ENCODE data around the gene BRF1.
A peak's percentile ranks its signal among the peaks of the same experiment; 100 is the strongest.
"Not testable (repeated sequence)": the region's sequence is repeated elsewhere in the genome, so short reads cannot be mapped to it uniquely, and the experiment has no call there.

The BRF1 gene

GRCh38 chr14:105331575-105332349 lies 31.0 kb upstream of the BRF1 start:
- DNase-seq, result no peak

DNA sequence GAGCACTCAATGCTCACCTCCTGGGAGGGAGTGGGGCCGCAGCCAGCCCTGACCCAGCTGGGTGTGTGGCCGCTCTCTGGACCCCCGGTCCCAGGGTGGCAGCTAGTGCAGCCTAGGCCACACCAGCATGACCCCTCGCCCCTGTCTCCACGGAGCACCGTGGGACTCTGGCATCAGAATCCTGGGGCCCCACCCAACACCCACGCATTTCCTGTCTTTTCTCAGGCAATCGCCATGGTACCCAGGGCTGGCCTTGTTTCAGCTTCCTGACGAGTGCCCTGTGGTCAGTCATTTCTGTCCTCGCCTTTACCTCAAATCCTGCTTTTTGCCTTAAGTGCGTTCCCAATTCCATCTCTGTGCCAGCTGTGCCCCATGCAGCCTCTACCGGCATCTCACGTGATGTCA lies 29.7 kb upstream of the BRF1 start:
- DNase-seq, result no peak

GRCh38 chr14:105329411-105330150 lies 28.8 kb upstream of the BRF1 start:
- DNase-seq, result no peak

- DNase-seq, result no peak
These were observed 28.0 kb upstream of the BRF1 start for GRCh38 chr14:105328678-105329390.

GRCh38 chr14:105328070-105328677 lies 27.4 kb upstream of the BRF1 start:
- DNase-seq, result no peak

- not testable (repeated sequence) for DNase-seq
These were observed 26.9 kb upstream of the BRF1 start for GRCh38 chr14:105327695-105328045.

- DNase-seq, result no peak
These were observed 26.3 kb upstream of the BRF1 start for GRCh38 chr14:105326891-105327694.

DNA sequence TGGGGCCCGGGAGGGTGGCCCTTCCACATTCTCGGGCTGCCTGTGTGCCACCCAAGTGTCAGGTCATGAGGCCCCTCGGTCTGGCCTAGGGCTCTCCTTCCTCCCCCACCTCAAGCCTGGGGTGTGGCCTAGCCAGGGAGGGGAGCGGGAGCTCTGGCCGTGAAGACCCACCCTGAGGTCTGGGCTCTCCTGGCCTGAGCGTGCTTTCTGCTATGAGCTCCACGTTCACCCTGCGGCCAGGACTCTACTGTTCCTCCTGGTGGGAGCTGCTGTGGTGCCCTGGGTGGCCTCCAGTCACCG lies 25.7 kb upstream of the BRF1 start:
- no peak for DNase-seq

GRCh38 chr14:105325716-105326567 lies 25.1 kb upstream of the BRF1 start:
- no peak for DNase-seq

GRCh38 chr14:105325303-105325702 lies 24.5 kb upstream of the BRF1 start:
- no peak for DNase-seq

GRCh38 chr14:105324871-105325270 lies 24.1 kb upstream of the BRF1 start:
- no peak for DNase-seq

DNA sequence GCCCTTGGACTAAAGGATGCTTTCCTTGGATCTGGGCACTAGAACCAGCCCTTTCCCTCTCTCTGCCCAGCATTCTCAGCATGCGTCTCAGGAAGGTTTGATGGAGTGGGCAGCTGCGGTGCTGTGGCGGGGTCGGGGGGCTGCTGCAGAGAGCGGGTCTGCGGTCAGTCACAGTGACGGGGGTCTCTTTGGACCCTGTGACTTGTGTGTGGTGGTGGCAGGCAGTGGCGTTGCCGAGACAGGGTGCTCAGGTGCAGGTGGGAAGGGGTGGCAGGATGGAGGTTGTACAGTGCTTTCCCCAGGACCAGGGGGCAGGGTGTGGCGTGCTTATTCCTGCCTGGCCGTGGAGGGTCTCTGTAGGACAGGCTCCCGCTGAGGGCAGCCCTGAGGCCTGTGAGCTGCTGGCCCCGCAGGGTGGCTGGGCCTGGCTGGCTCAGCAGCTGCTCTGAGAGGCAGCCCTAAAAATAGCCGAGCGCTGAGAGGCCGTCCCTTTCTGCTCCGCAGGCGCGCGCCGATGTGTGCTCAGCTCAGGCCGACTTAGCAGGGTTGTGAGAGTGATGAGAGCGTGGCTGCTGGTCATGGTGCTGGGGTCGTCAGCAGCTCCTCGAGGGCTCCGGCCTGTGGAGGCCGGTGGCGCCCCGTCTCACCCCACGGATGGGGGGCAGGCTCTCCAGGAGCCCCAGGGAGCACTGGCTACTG lies 23.4 kb upstream of the BRF1 start:
- DNase-seq, result no peak

DNA sequence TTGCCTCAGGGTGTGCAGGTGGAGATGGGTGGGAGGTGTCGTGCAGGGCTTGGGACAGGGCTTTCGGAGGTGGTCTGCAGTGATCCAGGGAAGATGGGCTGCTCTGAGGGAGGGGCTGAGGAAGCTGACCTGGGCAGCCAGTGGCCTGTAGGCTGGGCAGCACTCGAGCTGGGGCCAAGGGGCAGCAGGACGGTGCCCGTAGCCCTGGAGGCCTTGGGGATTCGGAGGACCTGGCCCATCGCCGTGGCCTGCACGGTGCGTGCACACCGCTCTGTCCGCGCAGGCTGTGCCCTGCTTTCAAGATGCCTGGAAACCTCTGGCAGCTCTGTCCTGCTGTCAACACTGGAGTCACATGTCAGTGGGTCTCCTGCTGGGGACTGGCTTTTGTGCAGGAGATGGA lies 22.9 kb upstream of the BRF1 start:
- no peak for DNase-seq

DNA sequence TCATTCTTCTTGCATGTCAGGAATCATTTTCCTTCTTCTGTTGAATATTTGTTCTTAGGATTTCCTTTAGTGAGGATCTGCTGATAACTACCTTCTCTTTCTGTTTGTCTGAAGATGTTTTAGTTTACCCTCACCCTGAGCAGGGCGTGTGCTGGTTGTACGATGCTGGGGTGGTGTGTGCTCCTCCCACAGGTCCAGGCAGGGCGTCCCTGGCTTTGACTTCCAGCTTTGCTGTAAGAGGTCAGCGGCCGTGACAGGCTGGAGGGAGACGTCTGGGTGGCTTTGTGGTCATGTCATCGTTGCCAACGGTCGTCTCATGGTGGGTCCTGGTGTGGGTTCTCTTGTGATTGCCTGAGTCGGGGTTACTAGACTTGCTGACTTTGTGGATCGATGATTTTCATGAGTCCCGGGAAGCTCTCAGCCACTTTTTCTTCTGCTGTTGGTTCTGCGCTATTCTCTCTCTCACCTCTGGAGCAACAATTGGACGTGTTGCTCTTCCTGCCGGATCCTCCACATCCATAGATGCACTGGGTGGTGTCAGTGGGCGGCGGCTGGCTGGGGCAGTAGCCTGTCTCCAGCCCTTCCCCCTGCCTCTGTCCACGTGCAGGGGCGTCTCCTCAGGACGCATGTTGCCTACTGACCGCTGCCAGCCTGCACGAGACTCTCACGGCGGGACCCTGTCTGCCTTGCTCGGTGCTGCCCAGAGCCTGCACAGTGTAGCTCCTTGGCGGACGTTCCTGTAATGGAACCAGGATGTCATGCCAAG lies 22.2 kb upstream of the BRF1 start:
- no peak for DNase-seq

GRCh38 chr14:105317546-105317945 lies 16.7 kb upstream of the BRF1 start:
- DNase-seq, result no peak

DNA sequence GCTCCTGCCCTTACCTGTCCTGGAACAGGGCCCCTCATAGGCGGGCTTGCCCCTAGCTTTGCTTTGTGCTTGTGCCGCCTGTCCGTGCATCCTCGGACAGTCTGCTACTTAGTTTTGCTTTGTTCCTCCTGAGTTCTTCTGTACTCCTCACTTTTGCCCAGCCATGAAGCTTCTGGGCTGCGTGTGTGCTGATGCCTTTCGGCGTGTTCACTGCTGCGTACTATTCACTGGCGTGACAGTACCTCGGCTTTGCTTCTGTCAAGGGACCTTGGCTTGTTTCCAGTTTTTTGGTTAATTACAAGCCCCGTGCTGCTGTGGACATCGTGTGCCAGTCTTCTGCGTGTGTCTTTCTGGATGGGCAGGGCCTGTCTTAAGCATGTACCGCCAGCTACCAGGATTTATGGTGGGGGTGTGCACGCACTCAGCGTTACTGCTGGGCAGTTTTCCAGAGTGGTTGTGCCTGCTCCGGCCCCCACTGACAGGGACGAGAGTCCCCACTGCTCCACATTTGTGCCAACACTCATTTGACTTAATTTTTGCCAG lies 16.2 kb upstream of the BRF1 start:
- DNase-seq, result no peak

DNA sequence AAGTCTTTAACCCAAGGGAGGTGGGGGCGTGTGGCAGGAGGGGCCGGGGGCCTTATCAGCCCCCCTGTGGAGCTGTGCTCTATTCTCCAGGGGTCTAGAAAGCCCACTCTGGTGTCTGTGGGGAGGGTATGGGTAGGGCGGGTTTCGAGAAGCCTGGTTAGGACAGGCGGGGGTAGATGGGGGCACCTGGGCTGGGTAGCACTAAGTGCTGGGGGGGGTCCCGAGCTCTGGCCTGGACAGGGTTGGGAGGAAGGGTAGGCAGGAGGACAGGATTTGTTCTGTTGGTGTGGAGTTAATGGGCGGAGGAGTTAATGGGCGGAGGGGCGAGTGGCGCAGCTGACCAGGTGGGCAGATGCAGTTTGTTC lies 15.8 kb upstream of the BRF1 start:
- peak; percentile 58 for DNase-seq

GRCh38 chr14:105315941-105316576 lies 15.3 kb upstream of the BRF1 start:
- DNase-seq, result peak; percentile 63

DNA sequence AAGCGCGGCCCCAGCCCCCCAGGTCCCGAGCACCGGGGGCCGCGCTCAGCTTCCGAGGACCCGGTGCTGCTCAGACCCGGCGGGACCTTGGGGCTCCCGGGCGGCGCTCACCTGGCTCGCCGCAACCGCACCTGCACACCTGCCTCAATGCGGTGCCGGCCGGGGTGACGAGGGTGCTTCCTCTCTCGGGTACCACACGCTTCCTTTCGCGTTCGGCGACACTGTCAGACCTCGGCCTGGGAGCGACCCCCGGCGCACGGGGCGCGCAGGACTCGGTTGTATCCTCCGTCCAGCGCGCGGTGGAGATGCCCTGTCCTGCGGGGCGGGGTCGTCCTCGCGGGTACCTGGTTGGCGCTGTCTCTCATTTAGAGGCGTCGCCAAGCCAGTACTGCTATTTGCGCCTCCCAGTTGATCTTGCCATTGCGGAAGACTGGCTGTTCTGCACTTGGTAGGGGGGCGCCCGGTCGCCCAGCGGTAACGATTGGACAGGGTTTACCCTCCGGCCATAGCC lies 14.5 kb upstream of the BRF1 start:
- peak; percentile 83 for DNase-seq

Measured in activated effector memory CD4-positive, alpha-beta T cell treated with anti-CD3 and anti-CD28 coated beads, Interleukin-2, amount 50 U/mL, for 16 hours (primary cell).